A549 (cell line): Measurements from ENCODE around the gene SIGLEC9. TPM values are rescaled to one million over a fixed set of nuclear protein-coding genes. Genes with fewer than 3 reads are reported as not detected.

Experiments
- ATAC-seq, 2 experiments: fragments of 200-7000 bp in 1 of 2; fragments of >200 bp in 1 of 2; cut with Nextera tagmentation in 1 of 2; cut with Tn5 transposase in 1 of 2; 3 replicates each; pipeline versions ENCODE4 v1.8.0 to v1.9.1; 2018 to 2020; ENCODE audit warnings: mild to moderate bottlenecking in 1 of 2, moderate library complexity in 1 of 2
- CTCF ChIA-PET: fragments of 300-600 bp; sonication (Branson Sonifier 250); formaldehyde crosslinking; extraction: SDS; loops from one replicate; lab custom pipeline; 2021; ENCODE audit warnings: antibody characterized with exemption, inconsistent platforms; lab: Yijun Ruan, JAX
- POLR2A ChIA-PET: fragments of 350-600 bp; formaldehyde crosslinking; extraction: SDS; loops from one replicate; lab custom pipeline; 2021; ENCODE audit warnings: antibody characterized with exemption, inconsistent platforms; lab: Yijun Ruan, JAX
- DNase-seq, 2 experiments: peaks; one replicate each; pipeline versions ENCODE4 v3.0.0 to v3.0.0-alpha.2; 2011 to 2016; ENCODE audit warnings: low read depth in 1 of 2, low spot score in 1 of 2
- FAIRE-seq: peaks from 2 replicates; lab custom pipeline; 2011; peaks lifted over from hg19 to GRCh38; lab: Jason Lieb, UNC
- H3K27ac ChIP-seq, 2 experiments: fragments of >200 bp; sonication (Bioruptor Twin); formaldehyde crosslinking; 3 replicates each; pipeline ENCODE4 v1.5.1; 2016 to 2017
- H3K4me1 ChIP-seq: fragments of >200 bp; sonication (Bioruptor Twin); formaldehyde crosslinking; 3 replicates; pipeline ENCODE4 v1.6.1; 2016
- H3K4me2 ChIP-seq: fragments of >200 bp; sonication (Bioruptor Twin); formaldehyde crosslinking; 3 replicates; pipeline ENCODE4 v1.6.1; 2016
- H3K4me3 ChIP-seq: fragments of >200 bp; sonication (Bioruptor Twin); formaldehyde crosslinking; 3 replicates; pipeline ENCODE4 v1.5.1; 2016
- H3K9me3 ChIP-seq: fragments of >200 bp; sonication (Bioruptor Twin); formaldehyde crosslinking; 3 replicates; pipeline ENCODE4 v1.6.1; 2016
- BCL3 ChIP-seq: fragments of >200 bp; sonication (Bioruptor Twin); formaldehyde crosslinking; IDR thresholded peaks from 3 replicates; pipeline ENCODE4 v1.6.1; 2016
- BHLHE40 ChIP-seq: IDR thresholded peaks from 2 replicates; pipeline ENCODE4 v1.6.1; 2012; ENCODE audit warnings: low read depth, low read length, inconsistent platforms
- CTCF ChIP-seq: fragments of >200 bp; sonication (Bioruptor Twin); formaldehyde crosslinking; IDR thresholded peaks from 3 replicates; pipeline ENCODE4 v1.5.1; 2016
- EHF ChIP-seq: fragments of 250-450 bp; sonication (Bioruptor Pico); IDR thresholded peaks from 2 replicates; pipeline ENCODE4 v1.5.0; 2020; ENCODE audit warnings: mild to moderate bottlenecking
- ELK1 ChIP-seq: fragments of 150-350 bp; IDR thresholded peaks from 2 replicates; pipeline ENCODE4 v1.6.1; 2014; ENCODE audit warnings: low read depth, mild to moderate bottlenecking, low read length
- HEYL ChIP-seq: fragments of 250-450 bp; sonication (Bioruptor Pico); IDR thresholded peaks from 2 replicates; pipeline ENCODE4 v1.8.0; 2021; ENCODE audit warnings: mild to moderate bottlenecking, moderate library complexity
- HMGXB4 ChIP-seq: fragments of 250-450 bp; sonication (Bioruptor Pico); IDR thresholded peaks from 2 replicates; pipeline ENCODE4 v1.5.0; 2021; ENCODE audit warnings: mild to moderate bottlenecking, moderate library complexity, borderline replicate concordance
- HOXA7 ChIP-seq: fragments of 250-450 bp; sonication (Bioruptor Pico); IDR thresholded peaks from 2 replicates; pipeline ENCODE4 v1.5.0; 2020; ENCODE audit warnings: mild to moderate bottlenecking, moderate library complexity
- JUN ChIP-seq, 2 experiments: fragments of >200 bp; sonication (Bioruptor Twin); formaldehyde crosslinking; IDR thresholded peaks; 2 replicates in 1 of 2; 3 replicates in 1 of 2; pipeline ENCODE4 v1.6.1; 2016 to 2017
- KDM5A ChIP-seq: fragments of 200-600 bp; sonication (generic); IDR thresholded peaks from 2 replicates; pipeline ENCODE4 v1.6.1; 2016; ENCODE audit warnings: antibody characterized with exemption, mild to moderate bottlenecking
- MAFK ChIP-seq: fragments of 450-650 bp; IDR thresholded peaks from 2 replicates; pipeline ENCODE4 v1.6.1; 2014; ENCODE audit not compliant: partially characterized antibody
- NPAS2 ChIP-seq: fragments of 250-450 bp; sonication (Bioruptor Pico); IDR thresholded peaks from 2 replicates; pipeline ENCODE4 v1.8.0; 2022; ENCODE audit warnings: mild to moderate bottlenecking, moderate library complexity, borderline replicate concordance
- PHF8 ChIP-seq: fragments of 200-600 bp; sonication (generic); IDR thresholded peaks from 2 replicates; pipeline ENCODE4 v1.6.1; 2016; ENCODE audit warnings: low read depth, mild to moderate bottlenecking, antibody characterized with exemption, moderate library complexity, borderline replicate concordance
- ZC3H11A ChIP-seq: fragments of 450-650 bp; IDR thresholded peaks from 2 replicates; pipeline ENCODE4 v1.6.1; 2014; ENCODE audit warnings: antibody characterized with exemption, mild to moderate bottlenecking
- ZNF302 ChIP-seq: fragments of 250-450 bp; sonication (Bioruptor Pico); IDR thresholded peaks from 2 replicates; pipeline ENCODE4 v1.9.0; 2021; ENCODE audit warnings: inconsistent platforms, mild to moderate bottlenecking, moderate library complexity
- WGBS: methylation state at CpG from one replicate; pipeline ENCODE4 v1.1.6; 2017; ENCODE audit errors: missing lambda C conversion rate; 5-methylcytosine and 5-hydroxymethylcytosine counted together
- polyA plus RNA-seq, 4 experiments: library from polyadenylated mRNA; depleted of rRNA in 3 of 4; stranded (reverse); fragments of >200 nt; fragmentation: RNase III in 1 of 4; extraction: RNeasy Plus Mini Kit Qiagen cat#74134 plus additional on column Dnase treatment in 1 of 4; gene quantifications; 2 replicates in 3 of 4; 3 replicates in 1 of 4; pipeline ENCODE4 v1.2.3, GENCODE V29; 2011 to 2017

The SIGLEC9 gene
- polyA plus RNA-seq, 2 of the 4 experiments (the other 2 are of a cell fraction): not detected

DNA sequence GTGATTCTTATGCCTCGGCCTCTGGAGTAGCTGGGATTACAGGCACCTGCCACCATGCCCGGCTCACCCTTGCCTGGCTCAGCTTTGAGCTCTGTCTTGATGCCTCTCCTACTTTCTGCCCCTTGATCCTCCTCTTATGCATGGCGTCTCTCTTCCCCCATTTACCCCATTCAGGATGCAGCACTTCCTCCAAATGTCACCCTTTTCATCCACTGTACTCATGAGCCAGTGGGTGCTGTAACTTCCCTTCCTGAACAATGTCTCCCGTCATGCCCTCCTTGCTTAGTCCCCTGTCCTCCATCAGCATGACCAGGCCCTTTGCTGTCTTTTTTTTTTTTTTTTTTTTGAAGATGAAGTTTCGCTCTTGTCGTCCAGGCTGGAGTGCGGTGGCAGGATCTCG lies 3.4 kb upstream of the SIGLEC9 start:
- no peak for DNase-seq
- ATAC-seq: no peak
- Histone ChIP-seq H3K27ac (no peak overlapping the region), H3K9me3 (no peaks in the 10 kb centered on the region), H3K4me2 (no peak overlapping the region), H3K4me3 (no peak overlapping the region), H3K4me1 (no peaks in the 10 kb centered on the region)
- no peak for FAIRE-seq
- CTCF ChIA-PET: interaction anchor here (0.7 to 2.0 kb wide), 4 partner anchors 11 to 283 kb away, joined by 3 to 8 read pairs (median 3); no protein-coding TSS in a partner anchor
- 75% methylated on average over 8 of the region's 8 CpGs for WGBS
- TF ChIP-seq HEYL (CRISPR knock-in tag) (no peak), ZC3H11A (no peak), ELK1 (no peak), EHF (CRISPR knock-in tag) (no peak), PHF8 (no peak), HOXA7 (CRISPR knock-in tag) (no peak), BHLHE40 (no peak), BCL3 (no peak), NPAS2 (CRISPR knock-in tag) (no peak), KDM5A (no peak), HMGXB4 (CRISPR knock-in tag) (no peak), CTCF (no peak), ZNF302 (no peak), MAFK (no peak), JUN (IDR thresholded peaks at IDR 0.05) (no peak)
- POLR2A ChIA-PET: no interaction called here

GRCh38 chr19:51122112-51122981 lies 2.4 kb upstream of the SIGLEC9 start:
- Histone ChIP-seq H3K27ac (no peak overlapping the region), H3K9me3 (no peaks in the 10 kb centered on the region), H3K4me1 (no peaks in the 10 kb centered on the region), H3K4me2 (no peak overlapping the region), H3K4me3 (no peak overlapping the region)
- no peak for TF ChIP-seq BCL3
- no peak; a peak in 1 of 6 replicates for ATAC-seq
- ChIA-PET CTCF (interaction anchor here (0.6 to 0.8 kb wide), 6 partner anchors 21 to 695 kb away, joined by 3 read pairs; no protein-coding TSS in a partner anchor), POLR2A (no interaction called here)
- WGBS: 59% methylated on average over 21 of the region's 22 CpGs
- FAIRE-seq: no peak
- no peak for DNase-seq
